A673 (cell line): Measurements from ENCODE around the gene ZBED1.

ENCODE experiments used
- EZH2 ChIP-seq: fragments of 200-600 bp; sonication (generic); IDR thresholded peaks from 2 replicates; pipeline ENCODE4 v1.6.1; 2017; ENCODE audit warnings: borderline replicate concordance, low read depth, mild to moderate bottlenecking, mixed read lengths, antibody characterized with exemption, low read length; ENCODE audit not compliant: poor library complexity, severe bottlenecking
- TF ChIP-seq, protein P1 (sequence below): fragments of 300-800, 200-600 bp; sonication (generic); conservative IDR thresholded peaks from 2 replicates; pipeline ENCODE4 v1.5.1; 2017; ENCODE audit warnings: low read depth, mild to moderate bottlenecking, antibody characterized with exemption, low read length, moderate library complexity, mixed read lengths

DNA sequence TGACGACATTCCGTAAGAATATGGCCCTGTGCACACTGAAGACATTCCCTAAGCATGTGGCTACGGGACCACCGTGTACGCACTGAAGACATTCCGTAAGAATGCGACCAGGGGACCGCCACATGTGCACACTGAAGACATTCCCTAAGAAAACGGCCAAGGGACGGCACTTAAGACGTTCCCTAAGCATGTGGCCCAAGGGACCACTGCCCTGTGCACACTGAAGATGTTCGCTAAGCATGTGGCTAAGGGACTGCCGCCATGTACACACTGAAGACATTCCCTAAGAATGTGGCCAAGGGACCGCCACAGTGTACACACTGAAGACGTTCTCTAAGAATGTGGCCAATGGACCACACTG, 21.4 kb downstream of the ZBED1 start:
- TF ChIP-seq, protein P1, sequence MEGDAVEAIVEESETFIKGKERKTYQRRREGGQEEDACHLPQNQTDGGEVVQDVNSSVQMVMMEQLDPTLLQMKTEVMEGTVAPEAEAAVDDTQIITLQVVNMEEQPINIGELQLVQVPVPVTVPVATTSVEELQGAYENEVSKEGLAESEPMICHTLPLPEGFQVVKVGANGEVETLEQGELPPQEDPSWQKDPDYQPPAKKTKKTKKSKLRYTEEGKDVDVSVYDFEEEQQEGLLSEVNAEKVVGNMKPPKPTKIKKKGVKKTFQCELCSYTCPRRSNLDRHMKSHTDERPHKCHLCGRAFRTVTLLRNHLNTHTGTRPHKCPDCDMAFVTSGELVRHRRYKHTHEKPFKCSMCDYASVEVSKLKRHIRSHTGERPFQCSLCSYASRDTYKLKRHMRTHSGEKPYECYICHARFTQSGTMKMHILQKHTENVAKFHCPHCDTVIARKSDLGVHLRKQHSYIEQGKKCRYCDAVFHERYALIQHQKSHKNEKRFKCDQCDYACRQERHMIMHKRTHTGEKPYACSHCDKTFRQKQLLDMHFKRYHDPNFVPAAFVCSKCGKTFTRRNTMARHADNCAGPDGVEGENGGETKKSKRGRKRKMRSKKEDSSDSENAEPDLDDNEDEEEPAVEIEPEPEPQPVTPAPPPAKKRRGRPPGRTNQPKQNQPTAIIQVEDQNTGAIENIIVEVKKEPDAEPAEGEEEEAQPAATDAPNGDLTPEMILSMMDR: no peak
- no peak for TF ChIP-seq EZH2
